HepG2 (cell line): Measurements from ENCODE around the gene NPPC. TPM values are rescaled to one million over a fixed set of nuclear protein-coding genes. Genes with fewer than 3 reads are reported as not detected.
A peak's percentile ranks its signal among the peaks of the same experiment; 100 is the strongest.

Experiments
- MTF2 ChIP-seq: sonication (generic); formaldehyde crosslinking; IDR thresholded peaks from 2 replicates; pipeline ENCODE4 v1.5.0; 2020; ENCODE audit warnings: missing genetic modification reagents, borderline replicate concordance
- MXD4 ChIP-seq: IDR thresholded peaks from 2 replicates; pipeline ENCODE4 v1.6.1; 2016; ENCODE audit warnings: mild to moderate bottlenecking, missing biosample characterization, missing genetic modification reagents
- SMAD3 ChIP-seq: sonication (generic); formaldehyde crosslinking; IDR thresholded peaks from 2 replicates; pipeline ENCODE4 v1.4.0; 2020; ENCODE audit warnings: missing genetic modification reagents
- SMARCE1 ChIP-seq: fragments of 450-650 bp; IDR thresholded peaks from 2 replicates; pipeline ENCODE4 v1.6.1; 2017; ENCODE audit warnings: borderline replicate concordance
- TARDBP ChIP-seq: sonication (generic); formaldehyde crosslinking; IDR thresholded peaks from 2 replicates; pipeline ENCODE4 v1.8.0; 2022; ENCODE audit warnings: mild to moderate bottlenecking, missing genetic modification reagents
- TCF7 ChIP-seq: sonication (generic); IDR thresholded peaks from 2 replicates; pipeline ENCODE4 v1.6.1; 2016; ENCODE audit warnings: antibody characterized with exemption, low read depth
- USF2 ChIP-seq, 2 experiments: sonication (generic) in 1 of 2; formaldehyde crosslinking in 1 of 2; IDR thresholded peaks; 2 replicates each; pipeline versions ENCODE4 v1.5.1 to v1.6.1; 2011 to 2020; ENCODE audit warnings: borderline replicate concordance in 1 of 2, low read depth in 1 of 2, low read length in 1 of 2, mild to moderate bottlenecking in 1 of 2, missing genetic modification reagents in 1 of 2, moderate library complexity in 1 of 2
- XBP1 ChIP-seq: sonication (generic); formaldehyde crosslinking; IDR thresholded peaks from 2 replicates; pipeline ENCODE4 v1.5.0; 2020; ENCODE audit warnings: missing genetic modification reagents
- ZFAT ChIP-seq: sonication (generic); formaldehyde crosslinking; conservative IDR thresholded peaks from 2 replicates; pipeline ENCODE4 v1.8.1; 2023; ENCODE audit warnings: missing genetic modification reagents, inconsistent platforms
- ZNF3 ChIP-seq: IDR thresholded peaks from 2 replicates; pipeline ENCODE4 v1.7.0; 2017; ENCODE audit warnings: inconsistent platforms
- ZNF710 ChIP-seq: sonication (generic); formaldehyde crosslinking; IDR thresholded peaks from 2 replicates; pipeline ENCODE4 v1.5.0; 2020; ENCODE audit warnings: mild to moderate bottlenecking, missing genetic modification reagents, borderline replicate concordance
- polyA plus RNA-seq, 8 experiments: library from polyadenylated mRNA; depleted of rRNA in 3 of 8; stranded (reverse) in 7 of 8; unstranded in 1 of 8; fragments of >200 nt; fragmentation: Illumina TruSeq in 4 of 8; extraction: Trizol in 4 of 8; gene quantifications; 2 replicates each; pipeline versions ENCODE4 v1.2.1 to v1.2.3, GENCODE V29; 2011 to 2016; ENCODE audit warnings: low read depth in 4 of 8, missing spikeins in 1 of 8, mixed read lengths in 1 of 8; ENCODE audit not compliant: insufficient read depth in 1 of 8
- total RNA-seq, 5 experiments: library from RNA; depleted of rRNA; stranded (reverse); fragments of >200 nt; fragmentation: Illumina TruSeq; extraction: Trizol; gene quantifications; 2 replicates each; pipeline ENCODE4 v1.2.3, GENCODE V29; 2016; ENCODE audit warnings: low read depth in 1 of 5
- TF ChIP-seq, protein P1 (sequence below): sonication (generic); formaldehyde crosslinking; IDR thresholded peaks from 2 replicates; pipeline ENCODE4 v1.5.1; 2020; ENCODE audit warnings: mild to moderate bottlenecking, missing genetic modification reagents, borderline replicate concordance
- TF ChIP-seq, protein P2 (sequence below): sonication (generic); formaldehyde crosslinking; IDR thresholded peaks from 2 replicates; pipeline ENCODE4 v1.5.0; 2020; ENCODE audit warnings: mild to moderate bottlenecking, missing genetic modification reagents
- TF ChIP-seq, protein P3 (sequence below): sonication (generic); formaldehyde crosslinking; IDR thresholded peaks from 2 replicates; pipeline ENCODE4 v1.5.1; 2020; ENCODE audit warnings: missing genetic modification reagents, mild to moderate bottlenecking, borderline replicate concordance

The NPPC gene
- total and polyA plus RNA-seq, 2 of the 13 experiments (the other 11 are each of a cell fraction or from before 2014, with no cell fraction given) = 0.11 TPM; not detected in 1

- TF ChIP-seq, protein P1, sequence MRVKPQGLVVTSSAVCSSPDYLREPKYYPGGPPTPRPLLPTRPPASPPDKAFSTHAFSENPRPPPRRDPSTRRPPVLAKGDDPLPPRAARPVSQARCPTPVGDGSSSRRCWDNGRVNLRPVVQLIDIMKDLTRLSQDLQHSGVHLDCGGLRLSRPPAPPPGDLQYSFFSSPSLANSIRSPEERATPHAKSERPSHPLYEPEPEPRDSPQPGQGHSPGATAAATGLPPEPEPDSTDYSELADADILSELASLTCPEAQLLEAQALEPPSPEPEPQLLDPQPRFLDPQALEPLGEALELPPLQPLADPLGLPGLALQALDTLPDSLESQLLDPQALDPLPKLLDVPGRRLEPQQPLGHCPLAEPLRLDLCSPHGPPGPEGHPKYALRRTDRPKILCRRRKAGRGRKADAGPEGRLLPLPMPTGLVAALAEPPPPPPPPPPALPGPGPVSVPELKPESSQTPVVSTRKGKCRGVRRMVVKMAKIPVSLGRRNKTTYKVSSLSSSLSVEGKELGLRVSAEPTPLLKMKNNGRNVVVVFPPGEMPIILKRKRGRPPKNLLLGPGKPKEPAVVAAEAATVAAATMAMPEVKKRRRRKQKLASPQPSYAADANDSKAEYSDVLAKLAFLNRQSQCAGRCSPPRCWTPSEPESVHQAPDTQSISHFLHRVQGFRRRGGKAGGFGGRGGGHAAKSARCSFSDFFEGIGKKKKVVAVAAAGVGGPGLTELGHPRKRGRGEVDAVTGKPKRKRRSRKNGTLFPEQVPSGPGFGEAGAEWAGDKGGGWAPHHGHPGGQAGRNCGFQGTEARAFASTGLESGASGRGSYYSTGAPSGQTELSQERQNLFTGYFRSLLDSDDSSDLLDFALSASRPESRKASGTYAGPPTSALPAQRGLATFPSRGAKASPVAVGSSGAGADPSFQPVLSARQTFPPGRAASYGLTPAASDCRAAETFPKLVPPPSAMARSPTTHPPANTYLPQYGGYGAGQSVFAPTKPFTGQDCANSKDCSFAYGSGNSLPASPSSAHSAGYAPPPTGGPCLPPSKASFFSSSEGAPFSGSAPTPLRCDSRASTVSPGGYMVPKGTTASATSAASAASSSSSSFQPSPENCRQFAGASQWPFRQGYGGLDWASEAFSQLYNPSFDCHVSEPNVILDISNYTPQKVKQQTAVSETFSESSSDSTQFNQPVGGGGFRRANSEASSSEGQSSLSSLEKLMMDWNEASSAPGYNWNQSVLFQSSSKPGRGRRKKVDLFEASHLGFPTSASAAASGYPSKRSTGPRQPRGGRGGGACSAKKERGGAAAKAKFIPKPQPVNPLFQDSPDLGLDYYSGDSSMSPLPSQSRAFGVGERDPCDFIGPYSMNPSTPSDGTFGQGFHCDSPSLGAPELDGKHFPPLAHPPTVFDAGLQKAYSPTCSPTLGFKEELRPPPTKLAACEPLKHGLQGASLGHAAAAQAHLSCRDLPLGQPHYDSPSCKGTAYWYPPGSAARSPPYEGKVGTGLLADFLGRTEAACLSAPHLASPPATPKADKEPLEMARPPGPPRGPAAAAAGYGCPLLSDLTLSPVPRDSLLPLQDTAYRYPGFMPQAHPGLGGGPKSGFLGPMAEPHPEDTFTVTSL (CRISPR knock-in tag) = 0 out of 2 replicates have a peak, but pooled peaks have one; percentile 9
- no peak for TF ChIP-seq USF2 (IDR thresholded peaks at IDR 0.05; ENCODE audit: low read depth, low read length)
- no peak; the same call in 1 of the 2 replicates for TF ChIP-seq USF2 (CRISPR knock-in tag; IDR thresholded peaks at IDR 0.05; ENCODE audit: borderline replicate concordance)
- peak; percentile 86 for TF ChIP-seq TARDBP (CRISPR knock-in tag)
- TF ChIP-seq, protein P2, sequence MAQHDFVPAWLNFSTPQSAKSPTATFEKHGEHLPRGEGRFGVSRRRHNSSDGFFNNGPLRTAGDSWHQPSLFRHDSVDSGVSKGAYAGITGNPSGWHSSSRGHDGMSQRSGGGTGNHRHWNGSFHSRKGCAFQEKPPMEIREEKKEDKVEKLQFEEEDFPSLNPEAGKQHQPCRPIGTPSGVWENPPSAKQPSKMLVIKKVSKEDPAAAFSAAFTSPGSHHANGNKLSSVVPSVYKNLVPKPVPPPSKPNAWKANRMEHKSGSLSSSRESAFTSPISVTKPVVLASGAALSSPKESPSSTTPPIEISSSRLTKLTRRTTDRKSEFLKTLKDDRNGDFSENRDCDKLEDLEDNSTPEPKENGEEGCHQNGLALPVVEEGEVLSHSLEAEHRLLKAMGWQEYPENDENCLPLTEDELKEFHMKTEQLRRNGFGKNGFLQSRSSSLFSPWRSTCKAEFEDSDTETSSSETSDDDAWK (CRISPR knock-in tag) = no peak
- TF ChIP-seq MXD4 (CRISPR knock-in tag) = peak; percentile 94
- TF ChIP-seq TCF7 = no peak
- TF ChIP-seq MTF2 = peak; percentile 100
- peak; percentile 92 for TF ChIP-seq ZNF710 (CRISPR knock-in tag)
- peak; percentile 49; the same call in 1 of the 2 replicates for TF ChIP-seq XBP1 (CRISPR knock-in tag)
- no peak for TF ChIP-seq SMARCE1
- TF ChIP-seq ZNF3 (CRISPR knock-in tag) = no peak
- peak; percentile 90; the same call in 1 of the 2 replicates for TF ChIP-seq ZFAT (CRISPR knock-in tag)
- TF ChIP-seq, protein P3, sequence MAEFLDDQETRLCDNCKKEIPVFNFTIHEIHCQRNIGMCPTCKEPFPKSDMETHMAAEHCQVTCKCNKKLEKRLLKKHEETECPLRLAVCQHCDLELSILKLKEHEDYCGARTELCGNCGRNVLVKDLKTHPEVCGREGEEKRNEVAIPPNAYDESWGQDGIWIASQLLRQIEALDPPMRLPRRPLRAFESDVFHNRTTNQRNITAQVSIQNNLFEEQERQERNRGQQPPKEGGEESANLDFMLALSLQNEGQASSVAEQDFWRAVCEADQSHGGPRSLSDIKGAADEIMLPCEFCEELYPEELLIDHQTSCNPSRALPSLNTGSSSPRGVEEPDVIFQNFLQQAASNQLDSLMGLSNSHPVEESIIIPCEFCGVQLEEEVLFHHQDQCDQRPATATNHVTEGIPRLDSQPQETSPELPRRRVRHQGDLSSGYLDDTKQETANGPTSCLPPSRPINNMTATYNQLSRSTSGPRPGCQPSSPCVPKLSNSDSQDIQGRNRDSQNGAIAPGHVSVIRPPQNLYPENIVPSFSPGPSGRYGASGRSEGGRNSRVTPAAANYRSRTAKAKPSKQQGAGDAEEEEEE (CRISPR knock-in tag) = no peak
- TF ChIP-seq SMAD3 (CRISPR knock-in tag) = peak; percentile 69; the same call in 1 of the 2 replicates
Measured at GRCh38 chr2:231961349-231962166, 35.4 kb upstream of the NPPC start, which contains the start of gene DIS3L2 (continued).
